Measurements from ENCODE around the gene SIVA1. TPM values are rescaled to one million over a fixed set of nuclear protein-coding genes. Genes with fewer than 3 reads are reported as not detected.

SIVA1 gene
- total RNA-seq, 1 experiment from 2014 or later = 139 TPM

- no peak for DNase-seq (ENCODE audit: low read depth)
Observed at GRCh38 chr14:104734601-104734990, 18.4 kb upstream of the SIVA1 start.

GRCh38 chr14:104734991-104735779 lies 17.8 kb upstream of the SIVA1 start:
- DNase-seq (ENCODE audit: low read depth) = no peak

- DNase-seq (ENCODE audit: low read depth) = no peak
Observed at GRCh38 chr14:104735830-104736642, 16.9 kb upstream of the SIVA1 start.

- DNase-seq (ENCODE audit: low read depth) = no peak
Observed at GRCh38 chr14:104738375-104739019, 14.4 kb upstream of the SIVA1 start.

- no peak for DNase-seq (ENCODE audit: low read depth)
Observed at GRCh38 chr14:104739026-104739425, 13.9 kb upstream of the SIVA1 start.

- no peak for DNase-seq (ENCODE audit: low read depth)
Observed at GRCh38 chr14:104739546-104740516, 13.1 kb upstream of the SIVA1 start.

- no peak for DNase-seq (ENCODE audit: low read depth)
Observed at GRCh38 chr14:104741108-104741802, 11.7 kb upstream of the SIVA1 start.

- no peak for DNase-seq (ENCODE audit: low read depth)
Observed at GRCh38 chr14:104741803-104742251, 11.1 kb upstream of the SIVA1 start.

GRCh38 chr14:104742586-104743455 lies 10.1 kb upstream of the SIVA1 start:
- no peak for DNase-seq (ENCODE audit: low read depth)

- DNase-seq (ENCODE audit: low read depth) = peak; percentile 79
Observed at GRCh38 chr14:104743461-104744380, 9.2 kb upstream of the SIVA1 start.

GRCh38 chr14:104744484-104744883 lies 8.5 kb upstream of the SIVA1 start:
- no peak for DNase-seq (ENCODE audit: low read depth)

GRCh38 chr14:104745431-104745830 lies 7.5 kb upstream of the SIVA1 start:
- no peak for DNase-seq (ENCODE audit: low read depth)

- DNase-seq (ENCODE audit: low read depth) = no peak
Observed at GRCh38 chr14:104746071-104746545, 6.8 kb upstream of the SIVA1 start.

- no peak for DNase-seq (ENCODE audit: low read depth)
Observed at GRCh38 chr14:104746934-104747481, 5.9 kb upstream of the SIVA1 start.

GRCh38 chr14:104747876-104748275 lies 5.1 kb upstream of the SIVA1 start:
- DNase-seq (ENCODE audit: low read depth) = no peak

GRCh38 chr14:104749111-104749649 lies 3.8 kb upstream of the SIVA1 start:
- DNase-seq (ENCODE audit: low read depth) = no peak

- no peak for DNase-seq (ENCODE audit: low read depth)
Observed at GRCh38 chr14:104750056-104750752, 2.7 kb upstream of the SIVA1 start.

Measured in HT1080 (cell line).